Measurements from ENCODE around the gene GPBP1. TPM values are rescaled to one million over a fixed set of nuclear protein-coding genes. Genes with fewer than 3 reads are reported as not detected.
"Not testable (repeated sequence)": the region's sequence is repeated elsewhere in the genome, so short reads cannot be mapped to it uniquely, and the experiment has no call there.

The GPBP1 gene
- total and polyA plus RNA-seq, 2 donors, result 122 to 149 TPM

GRCh38 chr5:57192832-57193231 is 19.0 kb downstream of the GPBP1 start:
- 97% methylated on average over 6 of the region's 6 CpGs for WGBS
- Histone ChIP-seq H3K4me1 (ENCODE audit: control insufficient read depth in 2 of 2, insufficient read depth in 2 of 2, low read length in 2 of 2) (peaks cover 9 to 12% of the 10 kb centered on the region in 2 donors), H3K36me3 (ENCODE audit: control insufficient read depth in 2 of 2, insufficient read depth in 2 of 2, low read length in 1 of 2) (peaks cover 15 to 51% of the 10 kb centered on the region in 2 donors)
- not testable (repeated sequence) for H3K9me3 ChIP-seq (ENCODE audit: control insufficient read depth in 2 of 2, insufficient read depth in 1 of 2, low read length in 1 of 2); H3K27me3 ChIP-seq (ENCODE audit: control insufficient read depth in 2 of 2, insufficient read depth in 1 of 2, low read length in 1 of 2); H3K4me3 ChIP-seq (ENCODE audit: low read length in 2 of 2); H3K27ac ChIP-seq (ENCODE audit: low read depth in 1 of 2, low read length in 1 of 2); DNase-seq (ENCODE audit: low read depth in 6 of 9, low spot score in 9 of 9)

DNA sequence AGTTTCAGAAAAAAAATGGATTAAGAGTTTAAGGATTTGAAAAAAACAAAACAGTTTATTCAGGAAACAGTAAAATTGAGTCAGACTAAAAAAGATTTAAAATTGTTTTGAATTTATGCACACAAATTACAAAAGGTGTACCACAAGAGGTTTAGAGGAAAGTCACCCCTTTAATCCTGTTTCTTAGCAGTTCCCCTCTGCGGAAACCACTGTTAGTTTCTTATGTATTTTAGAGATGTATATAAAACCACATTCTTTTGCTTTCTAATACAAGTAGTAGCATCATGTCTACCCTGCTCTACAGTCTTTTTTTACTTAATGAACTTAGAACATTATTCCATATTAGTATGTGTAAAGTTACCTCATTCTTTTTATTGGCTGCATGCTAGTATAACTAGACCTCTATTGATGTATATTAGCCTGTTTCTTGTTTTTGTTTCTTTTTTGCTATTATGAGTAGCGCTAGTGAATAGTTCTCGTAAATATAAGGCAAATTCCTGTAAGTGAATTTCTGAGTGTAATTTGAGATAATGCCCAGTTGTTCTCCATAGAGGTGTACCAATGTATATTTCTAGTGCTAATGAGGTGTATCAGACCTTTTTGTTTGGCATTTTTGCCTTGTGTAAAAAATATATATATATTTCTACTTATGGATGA is 20.0 kb downstream of the GPBP1 start:
- H3K27ac ChIP-seq (ENCODE audit: low read depth in 1 of 2, low read length in 1 of 2), result no peak overlapping the region
- H3K36me3 ChIP-seq (ENCODE audit: control insufficient read depth in 2 of 2, insufficient read depth in 2 of 2, low read length in 1 of 2), result peaks cover 10 to 52% of the 10 kb centered on the region in 2 donors
- no peak overlapping the region for H3K4me3 ChIP-seq (ENCODE audit: low read length in 2 of 2)
- no peak for DNase-seq (ENCODE audit: low read depth in 6 of 9, low spot score in 9 of 9)
- 72% methylated on average over 3 of the region's 3 CpGs for WGBS
- H3K4me1 ChIP-seq (ENCODE audit: control insufficient read depth in 2 of 2, insufficient read depth in 2 of 2, low read length in 2 of 2), result peaks cover under 1 to 4% of the 10 kb centered on the region in 2 donors
- H3K27me3 ChIP-seq (ENCODE audit: control insufficient read depth in 2 of 2, insufficient read depth in 1 of 2, low read length in 1 of 2), result no peaks in the 10 kb centered on the region
- no peaks in the 10 kb centered on the region for H3K9me3 ChIP-seq (ENCODE audit: control insufficient read depth in 2 of 2, insufficient read depth in 1 of 2, low read length in 1 of 2)

DNA sequence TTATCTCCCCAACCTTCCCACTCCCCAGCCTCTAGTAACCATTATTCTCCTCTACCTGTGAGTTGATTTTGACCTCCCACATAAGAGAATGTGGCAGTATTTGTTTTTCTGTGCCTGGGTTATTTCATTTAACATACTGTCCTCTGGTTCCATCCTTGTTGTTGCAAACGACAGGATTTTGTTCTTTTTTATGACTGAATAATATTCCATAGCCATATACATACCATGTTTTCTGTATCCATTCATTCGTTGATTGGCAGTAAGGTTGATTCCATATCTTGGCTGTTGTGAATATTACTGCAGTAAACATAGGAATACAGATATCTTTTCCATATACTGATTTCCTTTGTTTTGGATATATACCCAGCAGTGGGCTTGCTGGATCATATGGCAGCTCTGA is 20.8 kb downstream of the GPBP1 start:
- WGBS, result 98% methylated on average over 2 of the region's 2 CpGs
- Histone ChIP-seq H3K4me3 (ENCODE audit: low read length in 2 of 2) (no peak overlapping the region), H3K27me3 (ENCODE audit: control insufficient read depth in 2 of 2, insufficient read depth in 1 of 2, low read length in 1 of 2) (no peaks in the 10 kb centered on the region), H3K27ac (ENCODE audit: low read depth in 1 of 2, low read length in 1 of 2) (no peak overlapping the region), H3K9me3 (ENCODE audit: control insufficient read depth in 2 of 2, insufficient read depth in 1 of 2, low read length in 1 of 2) (no peaks in the 10 kb centered on the region), H3K4me1 (ENCODE audit: control insufficient read depth in 2 of 2, insufficient read depth in 2 of 2, low read length in 2 of 2) (peaks cover 0 to 4% of the 10 kb centered on the region in 2 donors), H3K36me3 (ENCODE audit: control insufficient read depth in 2 of 2, insufficient read depth in 2 of 2, low read length in 1 of 2) (peaks cover 10 to 50% of the 10 kb centered on the region in 2 donors)
- DNase-seq (ENCODE audit: low read depth in 6 of 9, low spot score in 9 of 9), result no peak

GRCh38 chr5:57195060-57195459 is 21.2 kb downstream of the GPBP1 start:
- peaks cover 0 to 7% of the 10 kb centered on the region in 2 donors for H3K4me1 ChIP-seq (ENCODE audit: control insufficient read depth in 2 of 2, insufficient read depth in 2 of 2, low read length in 2 of 2)
- H3K27me3 ChIP-seq (ENCODE audit: control insufficient read depth in 2 of 2, insufficient read depth in 1 of 2, low read length in 1 of 2), result no peaks in the 10 kb centered on the region
- no peak overlapping the region for H3K4me3 ChIP-seq (ENCODE audit: low read length in 2 of 2)
- no peak overlapping the region for H3K27ac ChIP-seq (ENCODE audit: low read depth in 1 of 2, low read length in 1 of 2)
- H3K36me3 ChIP-seq (ENCODE audit: control insufficient read depth in 2 of 2, insufficient read depth in 2 of 2, low read length in 1 of 2), result peaks cover 10 to 46% of the 10 kb centered on the region in 2 donors
- WGBS, result 95% methylated on average over 2 of the region's 2 CpGs
- no peaks in the 10 kb centered on the region for H3K9me3 ChIP-seq (ENCODE audit: control insufficient read depth in 2 of 2, insufficient read depth in 1 of 2, low read length in 1 of 2)
- no peak for DNase-seq (ENCODE audit: low read depth in 6 of 9, low spot score in 9 of 9)

GRCh38 chr5:57199866-57200265 is 26.0 kb downstream of the GPBP1 start:
- Histone ChIP-seq H3K4me3 (ENCODE audit: low read length in 2 of 2) (no peak overlapping the region), H3K36me3 (ENCODE audit: control insufficient read depth in 2 of 2, insufficient read depth in 2 of 2, low read length in 1 of 2) (peaks cover 9 to 19% of the 10 kb centered on the region in 2 donors), H3K9me3 (ENCODE audit: control insufficient read depth in 2 of 2, insufficient read depth in 1 of 2, low read length in 1 of 2) (no peaks in the 10 kb centered on the region), H3K4me1 (ENCODE audit: control insufficient read depth in 2 of 2, insufficient read depth in 2 of 2, low read length in 2 of 2) (peaks cover 0 to 3% of the 10 kb centered on the region in 2 donors), H3K27me3 (ENCODE audit: control insufficient read depth in 2 of 2, insufficient read depth in 1 of 2, low read length in 1 of 2) (no peaks in the 10 kb centered on the region), H3K27ac (ENCODE audit: low read depth in 1 of 2, low read length in 1 of 2) (no peak overlapping the region)
- 47% methylated on average over 8 of the region's 8 CpGs for WGBS
- no peak for DNase-seq (ENCODE audit: low read depth in 6 of 9, low spot score in 9 of 9)

DNA sequence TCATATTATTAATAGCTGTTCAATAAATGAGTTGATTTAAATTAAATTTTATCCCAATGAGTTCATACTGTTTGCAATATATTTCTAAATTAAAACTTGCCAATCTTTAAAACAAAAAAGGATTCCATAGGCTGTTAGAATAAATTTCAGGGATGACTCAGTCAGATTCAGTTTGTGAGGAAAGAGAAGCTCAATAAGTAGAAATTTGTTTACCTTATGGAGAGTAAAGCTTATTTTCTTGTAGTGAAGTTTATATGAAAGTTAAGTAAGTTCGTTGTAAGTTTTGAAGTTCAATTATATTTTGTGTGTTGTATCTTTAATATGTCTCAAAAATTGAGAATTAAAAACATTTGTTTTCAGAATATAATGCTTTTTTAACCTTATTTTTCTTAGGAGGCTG is 29.0 kb downstream of the GPBP1 start:
- H3K27me3 ChIP-seq (ENCODE audit: control insufficient read depth in 2 of 2, insufficient read depth in 1 of 2, low read length in 1 of 2), result no peaks in the 10 kb centered on the region
- no peak overlapping the region for H3K27ac ChIP-seq (ENCODE audit: low read depth in 1 of 2, low read length in 1 of 2)
- peaks cover 10 to 16% of the 10 kb centered on the region in 2 donors for H3K36me3 ChIP-seq (ENCODE audit: control insufficient read depth in 2 of 2, insufficient read depth in 2 of 2, low read length in 1 of 2)
- H3K4me1 ChIP-seq (ENCODE audit: control insufficient read depth in 2 of 2, insufficient read depth in 2 of 2, low read length in 2 of 2), result peaks cover 0 to 3% of the 10 kb centered on the region in 2 donors
- WGBS, result 99% methylated on average over 1 of the region's 1 CpG
- H3K9me3 ChIP-seq (ENCODE audit: control insufficient read depth in 2 of 2, insufficient read depth in 1 of 2, low read length in 1 of 2), result no peaks in the 10 kb centered on the region
- no peak overlapping the region for H3K4me3 ChIP-seq (ENCODE audit: low read length in 2 of 2)
- no peak for DNase-seq (ENCODE audit: low read depth in 6 of 9, low spot score in 9 of 9)

- Histone ChIP-seq H3K27ac (ENCODE audit: low read depth in 1 of 2, low read length in 1 of 2) (no peak overlapping the region), H3K9me3 (ENCODE audit: control insufficient read depth in 2 of 2, insufficient read depth in 1 of 2, low read length in 1 of 2) (no peaks in the 10 kb centered on the region), H3K27me3 (ENCODE audit: control insufficient read depth in 2 of 2, insufficient read depth in 1 of 2, low read length in 1 of 2) (no peaks in the 10 kb centered on the region), H3K36me3 (ENCODE audit: control insufficient read depth in 2 of 2, insufficient read depth in 2 of 2, low read length in 1 of 2) (peaks cover 6 to 11% of the 10 kb centered on the region in 2 donors), H3K4me3 (ENCODE audit: low read length in 2 of 2) (no peak overlapping the region), H3K4me1 (ENCODE audit: control insufficient read depth in 2 of 2, insufficient read depth in 2 of 2, low read length in 2 of 2) (peaks cover 0 to 6% of the 10 kb centered on the region in 2 donors)
- 89% methylated on average over 7 of the region's 7 CpGs for WGBS
- DNase-seq (ENCODE audit: low read depth in 6 of 9, low spot score in 9 of 9), result no peak
Observed at GRCh38 chr5:57207007-57207653, 33.3 kb downstream of the GPBP1 start.

- Histone ChIP-seq H3K36me3 (ENCODE audit: control insufficient read depth in 2 of 2, insufficient read depth in 2 of 2, low read length in 1 of 2) (peaks cover 6 to 11% of the 10 kb centered on the region in 2 donors), H3K27me3 (ENCODE audit: control insufficient read depth in 2 of 2, insufficient read depth in 1 of 2, low read length in 1 of 2) (no peaks in the 10 kb centered on the region), H3K9me3 (ENCODE audit: control insufficient read depth in 2 of 2, insufficient read depth in 1 of 2, low read length in 1 of 2) (no peaks in the 10 kb centered on the region), H3K27ac (ENCODE audit: low read depth in 1 of 2, low read length in 1 of 2) (no peak overlapping the region), H3K4me3 (ENCODE audit: low read length in 2 of 2) (no peak overlapping the region), H3K4me1 (ENCODE audit: control insufficient read depth in 2 of 2, insufficient read depth in 2 of 2, low read length in 2 of 2) (peaks cover 0 to 6% of the 10 kb centered on the region in 2 donors)
- 97% methylated on average over 7 of the region's 7 CpGs for WGBS
- DNase-seq (ENCODE audit: low read depth in 6 of 9, low spot score in 9 of 9), result no peak
Observed at GRCh38 chr5:57207681-57208080, 33.8 kb downstream of the GPBP1 start.

DNA sequence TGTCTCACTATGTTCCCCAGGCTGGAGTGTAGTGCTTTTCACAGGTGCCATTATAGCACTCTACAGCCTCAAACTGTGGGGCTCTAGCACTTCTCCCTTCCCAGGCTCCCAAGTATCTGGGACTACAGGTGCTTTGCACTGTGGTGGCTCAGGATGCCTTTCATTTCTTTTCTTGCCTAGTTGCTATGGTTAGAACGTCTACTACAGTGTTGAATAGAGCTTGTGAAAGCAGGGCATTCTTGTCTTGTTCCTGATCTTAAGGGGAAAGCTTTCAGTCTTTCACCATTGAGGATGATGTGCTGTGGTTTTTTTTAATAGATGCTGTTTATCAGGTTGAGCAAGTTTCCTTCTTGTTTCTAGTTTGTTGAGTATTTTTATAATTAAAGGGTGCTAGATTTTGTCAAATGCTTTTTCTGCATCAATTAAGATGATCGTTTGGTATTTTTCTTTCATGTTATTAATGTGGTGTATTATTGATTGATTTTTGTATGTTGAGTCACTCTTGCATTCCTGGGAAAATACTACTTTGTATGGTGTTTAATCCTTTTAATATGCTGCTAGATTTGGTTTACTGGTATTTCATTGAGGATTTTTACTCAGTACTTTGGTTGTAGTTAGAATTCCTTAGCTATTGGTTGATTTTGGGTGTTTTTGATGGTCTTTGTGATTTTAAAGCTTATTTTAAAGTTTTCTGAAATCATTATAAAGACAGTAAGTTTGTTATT is 35.6 kb downstream of the GPBP1 start:
- no peak for DNase-seq (ENCODE audit: low read depth in 6 of 9, low spot score in 9 of 9)
- Histone ChIP-seq H3K4me1 (ENCODE audit: control insufficient read depth in 2 of 2, insufficient read depth in 2 of 2, low read length in 2 of 2) (peaks cover 0 to 6% of the 10 kb centered on the region in 2 donors), H3K4me3 (ENCODE audit: low read length in 2 of 2) (no peak overlapping the region), H3K27ac (ENCODE audit: low read depth in 1 of 2, low read length in 1 of 2) (no peak overlapping the region), H3K27me3 (ENCODE audit: control insufficient read depth in 2 of 2, insufficient read depth in 1 of 2, low read length in 1 of 2) (no peaks in the 10 kb centered on the region), H3K9me3 (ENCODE audit: control insufficient read depth in 2 of 2, insufficient read depth in 1 of 2, low read length in 1 of 2) (no peaks in the 10 kb centered on the region), H3K36me3 (ENCODE audit: control insufficient read depth in 2 of 2, insufficient read depth in 2 of 2, low read length in 1 of 2) (peaks cover 14 to 20% of the 10 kb centered on the region in 2 donors)
- 69% methylated on average over 2 of the region's 2 CpGs for WGBS

All from thymus (tissue), 11 donors.